Calu3 (cell line): ENCODE results near the gene HDGFL3. TPM values are rescaled to one million over a fixed set of nuclear protein-coding genes. Genes with fewer than 3 reads are reported as not detected.
"Not testable (repeated sequence)": the region's sequence is repeated elsewhere in the genome, so short reads cannot be mapped to it uniquely, and the experiment has no call there.

ENCODE experiments used
- BruUV-seq: library from RNA; stranded (reverse); fragments of 400-500 nt; replicated peaks from 2 replicates; lab custom pipeline; 2021; lab: Mats Ljungman, UMichigan
- CTCF ChIA-PET: fragments of 300-600 bp; sonication (Branson Sonifier 250); formaldehyde crosslinking; loops from one replicate; lab custom pipeline; 2022; ENCODE audit warnings: antibody characterized with exemption; lab: Charles Lee
- DNase-seq: peaks from one replicate; pipeline ENCODE4 v3.0.0; 2022
- H3K27ac Mint-ChIP-seq: one replicate; pipeline ENCODE4 v1.8.0; 2022; ENCODE audit warnings: mixed read lengths; ENCODE audit not compliant: unreplicated experiment
- H3K27me3 Mint-ChIP-seq: one replicate; pipeline ENCODE4 v1.8.0; 2022; ENCODE audit warnings: mixed read lengths; ENCODE audit not compliant: unreplicated experiment
- H3K36me3 Mint-ChIP-seq: one replicate; pipeline ENCODE4 v1.8.0; 2022; ENCODE audit warnings: mild to moderate bottlenecking, moderate library complexity, mixed read lengths; ENCODE audit not compliant: insufficient read depth, unreplicated experiment
- H3K4me1 Mint-ChIP-seq: one replicate; pipeline ENCODE4 v1.8.0; 2022; ENCODE audit warnings: mild to moderate bottlenecking, low read depth, mixed read lengths; ENCODE audit not compliant: unreplicated experiment
- H3K4me3 Mint-ChIP-seq: one replicate; pipeline ENCODE4 v1.8.0; 2022; ENCODE audit warnings: mild to moderate bottlenecking, low read depth, moderate library complexity, mixed read lengths; ENCODE audit not compliant: unreplicated experiment
- H3K9me3 Mint-ChIP-seq: one replicate; pipeline ENCODE4 v1.8.0; 2022; ENCODE audit warnings: low read depth, mixed read lengths; ENCODE audit not compliant: unreplicated experiment
- CTCF ChIP-seq: fragments of 200-600 bp; IDR thresholded peaks from one replicate; pipeline ENCODE4 v1.8.0; 2022; ENCODE audit warnings: antibody characterized with exemption; ENCODE audit not compliant: unreplicated experiment
- intact Hi-C: fragments of 100-400 bp; cut with micrococcal nuclease; formaldehyde crosslinking; loops from one replicate; pipeline ENCODE4 v1.10.0; 2022; ENCODE audit not compliant: unreplicated experiment
- total RNA-seq: library from RNA; stranded (reverse); gene quantifications from 2 replicates; pipeline ENCODE4 v1.2.3, GENCODE V29; 2022

HDGFL3 gene
- total RNA-seq, 1 experiment from 2014 or later = 69.4 TPM

GRCh38 chr15:83099290-83099689, 108.3 kb downstream of the HDGFL3 start:
- no TSS peak for BruUV-seq
- intact Hi-C loops = no loop called here
- no peak overlapping the region for H3K27ac Mint-ChIP-seq
- no peak for DNase-seq
- CTCF ChIA-PET = no interaction called here
- H3K27me3 Mint-ChIP-seq = peaks cover 76% of the 10 kb centered on the region
- H3K4me3 Mint-ChIP-seq = no peak overlapping the region
- peaks cover 7% of the 10 kb centered on the region for H3K4me1 Mint-ChIP-seq
- no peaks in the 10 kb centered on the region for H3K36me3 Mint-ChIP-seq
- TF ChIP-seq CTCF = no peak
- H3K9me3 Mint-ChIP-seq = peaks cover 2% of the 10 kb centered on the region

GRCh38 chr15:83098079-83098478, 109.5 kb downstream of the HDGFL3 start:
- peaks cover 7% of the 10 kb centered on the region for H3K4me1 Mint-ChIP-seq
- no peak for DNase-seq
- TF ChIP-seq CTCF = no peak
- CTCF ChIA-PET = interaction anchor here (0.5 kb wide), 1 partner anchor 22 kb away, joined by 5 read pairs; no protein-coding TSS in a partner anchor
- no peak overlapping the region for H3K27ac Mint-ChIP-seq
- no peaks in the 10 kb centered on the region for H3K36me3 Mint-ChIP-seq
- intact Hi-C loops = no loop called here
- H3K9me3 Mint-ChIP-seq = peaks cover 2% of the 10 kb centered on the region
- H3K27me3 Mint-ChIP-seq = peaks cover 76% of the 10 kb centered on the region
- BruUV-seq = no TSS peak
- no peak overlapping the region for H3K4me3 Mint-ChIP-seq

- no peak for TF ChIP-seq CTCF
- Mint-ChIP-seq H3K27ac (no peak overlapping the region), H3K4me1 (peaks cover 3% of the 10 kb centered on the region), H3K27me3 (peaks cover 42% of the 10 kb centered on the region), H3K4me3 (no peak overlapping the region), H3K36me3 (no peaks in the 10 kb centered on the region), H3K9me3 (peaks cover 2% of the 10 kb centered on the region)
- DNase-seq = no peak
- intact Hi-C loops = no loop called here
- no TSS peak for BruUV-seq
- CTCF ChIA-PET = no interaction called here
Measured at GRCh38 chr15:83094583-83094982, 113.0 kb downstream of the HDGFL3 start.

- Mint-ChIP-seq H3K4me3 (no peak overlapping the region), H3K27ac (no peak overlapping the region), H3K4me1 (no peaks in the 10 kb centered on the region), H3K36me3 (no peaks in the 10 kb centered on the region), H3K27me3 (peaks cover 37% of the 10 kb centered on the region), H3K9me3 (no peaks in the 10 kb centered on the region)
- BruUV-seq = no TSS peak
- intact Hi-C loops = no loop called here
- CTCF ChIA-PET = no interaction called here
- no peak for DNase-seq
- no peak for TF ChIP-seq CTCF
Measured at GRCh38 chr15:83092309-83092976, 115.2 kb downstream of the HDGFL3 start.

- H3K9me3 Mint-ChIP-seq, H3K4me1 Mint-ChIP-seq, H3K27ac Mint-ChIP-seq, H3K36me3 Mint-ChIP-seq, H3K4me3 Mint-ChIP-seq, BruUV-seq, CTCF ChIA-PET, intact Hi-C loops, DNase-seq: not testable (repeated sequence)
- H3K27me3 Mint-ChIP-seq = peaks cover 32% of the 10 kb centered on the region
Measured at GRCh38 chr15:83091965-83092308, 115.7 kb downstream of the HDGFL3 start.
